Measurements from ENCODE around the gene TREH.

The TREH gene

GRCh38 chr11:118650366-118650765 is 29.1 kb downstream of the TREH start:
- no peak overlapping the region for H3K4me3 ChIP-seq (ENCODE audit: low read depth in 1 of 2, low read length in 1 of 2)
- H3K36me3 ChIP-seq = no peaks in the 10 kb centered on the region
- TF ChIP-seq, protein P1, sequence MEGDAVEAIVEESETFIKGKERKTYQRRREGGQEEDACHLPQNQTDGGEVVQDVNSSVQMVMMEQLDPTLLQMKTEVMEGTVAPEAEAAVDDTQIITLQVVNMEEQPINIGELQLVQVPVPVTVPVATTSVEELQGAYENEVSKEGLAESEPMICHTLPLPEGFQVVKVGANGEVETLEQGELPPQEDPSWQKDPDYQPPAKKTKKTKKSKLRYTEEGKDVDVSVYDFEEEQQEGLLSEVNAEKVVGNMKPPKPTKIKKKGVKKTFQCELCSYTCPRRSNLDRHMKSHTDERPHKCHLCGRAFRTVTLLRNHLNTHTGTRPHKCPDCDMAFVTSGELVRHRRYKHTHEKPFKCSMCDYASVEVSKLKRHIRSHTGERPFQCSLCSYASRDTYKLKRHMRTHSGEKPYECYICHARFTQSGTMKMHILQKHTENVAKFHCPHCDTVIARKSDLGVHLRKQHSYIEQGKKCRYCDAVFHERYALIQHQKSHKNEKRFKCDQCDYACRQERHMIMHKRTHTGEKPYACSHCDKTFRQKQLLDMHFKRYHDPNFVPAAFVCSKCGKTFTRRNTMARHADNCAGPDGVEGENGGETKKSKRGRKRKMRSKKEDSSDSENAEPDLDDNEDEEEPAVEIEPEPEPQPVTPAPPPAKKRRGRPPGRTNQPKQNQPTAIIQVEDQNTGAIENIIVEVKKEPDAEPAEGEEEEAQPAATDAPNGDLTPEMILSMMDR (IDR thresholded peaks at IDR 0.05) = no peak

GRCh38 chr11:118649941-118650340 is 29.5 kb downstream of the TREH start:
- Histone ChIP-seq H3K36me3 (no peaks in the 10 kb centered on the region), H3K4me3 (ENCODE audit: low read depth in 1 of 2, low read length in 1 of 2) (no peak overlapping the region), H3K9me3 (no peaks in the 10 kb centered on the region), H3K4me1 (ENCODE audit: control insufficient read depth in 1 of 2, insufficient read depth in 1 of 2, low read depth in 1 of 2, low read length in 1 of 2) (no peaks in the 10 kb centered on the region), H3K27ac (no peak overlapping the region), H3K27me3 (no peaks in the 10 kb centered on the region)
- TF ChIP-seq, protein P1 (IDR thresholded peaks at IDR 0.05) = no peak

More at GRCh38 chr11:118650366-118650765, 29.1 kb downstream of the TREH start:
- Histone ChIP-seq H3K27ac (no peak overlapping the region), H3K9me3 (no peaks in the 10 kb centered on the region), H3K4me1 (ENCODE audit: control insufficient read depth in 1 of 2, insufficient read depth in 1 of 2, low read depth in 1 of 2, low read length in 1 of 2) (no peaks in the 10 kb centered on the region), H3K27me3 (no peaks in the 10 kb centered on the region)

DNA sequence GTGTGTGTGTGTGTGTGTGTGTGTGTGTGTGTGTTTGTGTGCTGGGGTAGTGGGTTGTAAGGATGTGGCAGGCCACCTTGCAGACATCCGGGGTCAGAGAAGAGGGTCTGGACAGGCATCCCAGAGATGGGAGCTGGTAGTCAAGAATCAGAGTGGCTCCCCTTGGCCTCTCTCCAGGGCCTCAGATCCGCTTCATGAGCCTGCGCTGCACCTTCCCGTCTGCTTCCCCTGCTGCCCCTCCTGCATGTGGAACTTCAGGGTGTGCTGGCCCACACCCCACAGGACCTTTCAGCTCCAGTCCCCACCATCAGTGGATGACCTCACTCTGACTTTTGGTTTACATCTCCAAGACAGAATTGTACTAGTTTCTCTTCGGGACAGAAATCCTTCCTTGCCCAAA is 31.2 kb downstream of the TREH start:
- TF ChIP-seq, protein P1 (IDR thresholded peaks at IDR 0.05) = no peak
- Histone ChIP-seq H3K27me3 (no peaks in the 10 kb centered on the region), H3K4me1 (ENCODE audit: control insufficient read depth in 1 of 2, insufficient read depth in 1 of 2, low read depth in 1 of 2, low read length in 1 of 2) (no peaks in the 10 kb centered on the region), H3K36me3 (no peaks in the 10 kb centered on the region), H3K4me3 (ENCODE audit: low read depth in 1 of 2, low read length in 1 of 2) (no peak overlapping the region), H3K9me3 (no peaks in the 10 kb centered on the region), H3K27ac (no peak overlapping the region)

DNA sequence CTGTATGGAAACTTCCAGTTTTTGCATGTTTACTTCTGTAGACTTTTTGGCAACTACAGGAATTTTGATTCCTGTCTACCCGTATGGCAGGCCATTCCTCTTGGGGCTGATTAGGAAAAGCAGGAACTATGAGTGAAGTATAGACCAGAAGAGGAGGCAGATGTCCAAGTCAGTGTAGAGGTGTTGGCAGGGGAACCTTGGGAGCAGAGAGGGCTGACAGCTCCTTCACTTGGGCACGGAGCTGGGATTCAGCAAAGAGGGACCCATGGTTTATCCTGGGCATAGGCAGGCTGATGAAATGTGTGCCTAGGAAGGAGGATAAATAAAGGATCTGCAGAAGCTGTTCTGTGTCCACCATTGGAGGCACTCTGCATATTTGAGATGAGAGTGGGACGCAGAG is 33.1 kb downstream of the TREH start:
- Histone ChIP-seq H3K9me3 (no peaks in the 10 kb centered on the region), H3K27ac (no peak overlapping the region), H3K27me3 (no peaks in the 10 kb centered on the region), H3K4me1 (ENCODE audit: control insufficient read depth in 1 of 2, insufficient read depth in 1 of 2, low read depth in 1 of 2, low read length in 1 of 2) (no peaks in the 10 kb centered on the region), H3K36me3 (no peaks in the 10 kb centered on the region), H3K4me3 (ENCODE audit: low read depth in 1 of 2, low read length in 1 of 2) (no peak overlapping the region)
- TF ChIP-seq, protein P1 (IDR thresholded peaks at IDR 0.05) = no peak

- no peaks in the 10 kb centered on the region for H3K36me3 ChIP-seq
- no peaks in the 10 kb centered on the region for H3K4me1 ChIP-seq (ENCODE audit: control insufficient read depth in 1 of 2, insufficient read depth in 1 of 2, low read depth in 1 of 2, low read length in 1 of 2)
- no peak overlapping the region for H3K4me3 ChIP-seq (ENCODE audit: low read depth in 1 of 2, low read length in 1 of 2)
- H3K9me3 ChIP-seq = no peaks in the 10 kb centered on the region
- no peaks in the 10 kb centered on the region for H3K27me3 ChIP-seq
- TF ChIP-seq, protein P1 (IDR thresholded peaks at IDR 0.05) = no peak
- no peak overlapping the region for H3K27ac ChIP-seq
Measured at GRCh38 chr11:118645066-118645715, 34.3 kb downstream of the TREH start.

Data from neutrophil (primary cell).